Measurements from ENCODE around the gene PMEPA1. TPM values are rescaled to one million over a fixed set of nuclear protein-coding genes. Genes with fewer than 3 reads are reported as not detected.

Gene PMEPA1
- total RNA-seq, 1 donor from 2014 or later = 0.57 TPM

GRCh38 chr20:57611586-57612311 is 98.1 kb downstream of the PMEPA1 start:
- no peak for DNase-seq (ENCODE audit: low spot score)
- Mint-ChIP-seq H3K27ac (no peak overlapping the region), H3K4me3 (no peak overlapping the region), H3K9me3 (no peaks in the 10 kb centered on the region), H3K27me3 (ENCODE audit: insufficient read depth) (peaks cover 22% of the 10 kb centered on the region), H3K36me3 (ENCODE audit: low read depth) (peaks cover 15% of the 10 kb centered on the region), H3K4me1 (ENCODE audit: low read depth) (no peaks in the 10 kb centered on the region)
- intact Hi-C loops (cut with micrococcal nuclease) = no loop called here

- DNase-seq (ENCODE audit: low spot score) = no peak
- H3K36me3 Mint-ChIP-seq (ENCODE audit: low read depth) = peaks cover 15% of the 10 kb centered on the region
- no peaks in the 10 kb centered on the region for H3K4me1 Mint-ChIP-seq (ENCODE audit: low read depth)
- H3K27ac Mint-ChIP-seq = no peak overlapping the region
- no peaks in the 10 kb centered on the region for H3K9me3 Mint-ChIP-seq
- H3K4me3 Mint-ChIP-seq = no peak overlapping the region
- peaks cover 20% of the 10 kb centered on the region for H3K27me3 Mint-ChIP-seq (ENCODE audit: insufficient read depth)
- intact Hi-C loops (cut with micrococcal nuclease) = no loop called here
Observed at GRCh38 chr20:57610261-57610952, 99.4 kb downstream of the PMEPA1 start.

GRCh38 chr20:57609842-57610167 is 100.0 kb downstream of the PMEPA1 start:
- Mint-ChIP-seq H3K27ac (no peak overlapping the region), H3K4me3 (no peak overlapping the region), H3K36me3 (ENCODE audit: low read depth) (peaks cover 14% of the 10 kb centered on the region), H3K9me3 (no peaks in the 10 kb centered on the region), H3K27me3 (ENCODE audit: insufficient read depth) (peaks cover 20% of the 10 kb centered on the region), H3K4me1 (ENCODE audit: low read depth) (no peaks in the 10 kb centered on the region)
- intact Hi-C loops (cut with micrococcal nuclease) = no loop called here
- DNase-seq (ENCODE audit: low spot score) = no peak

- intact Hi-C loops (cut with micrococcal nuclease) = no loop called here
- Mint-ChIP-seq H3K27me3 (ENCODE audit: insufficient read depth) (peaks cover 21% of the 10 kb centered on the region), H3K9me3 (no peaks in the 10 kb centered on the region), H3K27ac (no peak overlapping the region), H3K4me3 (no peak overlapping the region), H3K4me1 (ENCODE audit: low read depth) (no peaks in the 10 kb centered on the region), H3K36me3 (ENCODE audit: low read depth) (peaks cover 9% of the 10 kb centered on the region)
- DNase-seq (ENCODE audit: low spot score) = no peak
Observed at GRCh38 chr20:57609086-57609841, 100.6 kb downstream of the PMEPA1 start.

DNA sequence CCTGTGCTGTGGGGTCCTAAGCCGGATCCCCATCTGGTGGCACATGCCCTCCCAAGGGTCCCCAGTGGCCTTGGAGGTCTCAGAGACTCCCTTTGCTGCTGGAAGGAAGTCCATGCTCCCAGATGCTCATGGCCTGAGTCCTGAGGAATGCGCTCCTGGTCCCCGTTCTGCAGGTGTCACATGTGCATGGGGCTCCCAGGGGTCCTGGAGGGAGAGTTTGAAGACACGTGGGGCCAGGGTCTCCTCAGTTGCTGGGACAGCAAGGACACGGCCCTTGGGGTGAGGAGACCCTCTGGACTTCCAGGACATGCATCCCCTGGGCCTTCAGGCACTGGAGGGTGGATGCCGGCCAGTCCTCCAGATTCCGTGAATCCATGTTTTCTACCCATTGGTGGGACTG is 101.3 kb downstream of the PMEPA1 start:
- DNase-seq (ENCODE audit: low spot score) = no peak
- intact Hi-C loops (cut with micrococcal nuclease) = no loop called here
- Mint-ChIP-seq H3K4me3 (no peak overlapping the region), H3K36me3 (ENCODE audit: low read depth) (peaks cover 9% of the 10 kb centered on the region), H3K27ac (no peak overlapping the region), H3K9me3 (no peaks in the 10 kb centered on the region), H3K4me1 (ENCODE audit: low read depth) (no peaks in the 10 kb centered on the region), H3K27me3 (ENCODE audit: insufficient read depth) (peaks cover 20% of the 10 kb centered on the region)

DNA sequence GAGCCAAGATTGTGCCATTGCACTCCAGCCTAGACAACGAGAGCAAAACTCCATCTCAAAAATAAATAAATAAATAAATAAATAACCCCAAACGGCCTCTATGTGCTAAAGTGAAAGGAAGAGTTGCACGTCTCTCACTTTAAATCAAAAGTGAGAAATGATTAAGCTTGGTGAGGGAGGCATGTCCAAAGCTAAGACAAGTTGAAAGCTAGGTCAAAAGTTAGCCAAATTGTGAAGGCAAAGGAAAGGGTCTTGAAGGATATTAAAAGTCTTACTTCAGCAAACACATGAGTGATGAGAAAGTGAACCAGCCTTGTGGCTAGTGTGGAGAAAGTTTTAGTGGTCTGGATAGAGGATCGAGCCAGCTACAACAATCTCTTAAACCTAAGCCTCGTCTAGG is 103.9 kb downstream of the PMEPA1 start:
- intact Hi-C loops (cut with micrococcal nuclease) = no loop called here
- Mint-ChIP-seq H3K36me3 (ENCODE audit: low read depth) (peaks cover 9% of the 10 kb centered on the region), H3K4me3 (no peak overlapping the region)

GRCh38 chr20:57605045-57605444 is 104.8 kb downstream of the PMEPA1 start:
- H3K4me1 Mint-ChIP-seq (ENCODE audit: low read depth) = peaks cover 9% of the 10 kb centered on the region
- H3K9me3 Mint-ChIP-seq = no peaks in the 10 kb centered on the region
- H3K27ac Mint-ChIP-seq = no peak overlapping the region

More for the DNA sequence above, 103.9 kb downstream of the PMEPA1 start:
- no peak for DNase-seq (ENCODE audit: low spot score)
- H3K27me3 Mint-ChIP-seq (ENCODE audit: insufficient read depth) = peaks cover 25% of the 10 kb centered on the region
- no peaks in the 10 kb centered on the region for H3K9me3 Mint-ChIP-seq
- H3K4me1 Mint-ChIP-seq (ENCODE audit: low read depth) = peaks cover 4% of the 10 kb centered on the region
- H3K27ac Mint-ChIP-seq = no peak overlapping the region

GRCh38 chr20:57603120-57603519 is 106.7 kb downstream of the PMEPA1 start:
- DNase-seq (ENCODE audit: low spot score) = no peak
- H3K9me3 Mint-ChIP-seq = no peaks in the 10 kb centered on the region
- H3K27ac Mint-ChIP-seq = no peak overlapping the region
- H3K36me3 Mint-ChIP-seq (ENCODE audit: low read depth) = peaks cover 2% of the 10 kb centered on the region
- no peak overlapping the region for H3K4me3 Mint-ChIP-seq
- intact Hi-C loops (cut with micrococcal nuclease) = no loop called here
- H3K27me3 Mint-ChIP-seq (ENCODE audit: insufficient read depth) = peaks cover 33% of the 10 kb centered on the region
- H3K4me1 Mint-ChIP-seq (ENCODE audit: low read depth) = peaks cover 9% of the 10 kb centered on the region

More at GRCh38 chr20:57605045-57605444, 104.8 kb downstream of the PMEPA1 start:
- Mint-ChIP-seq H3K4me3 (no peak overlapping the region), H3K36me3 (ENCODE audit: low read depth) (peaks cover 9% of the 10 kb centered on the region), H3K27me3 (ENCODE audit: insufficient read depth) (peaks cover 25% of the 10 kb centered on the region)
- intact Hi-C loops (cut with micrococcal nuclease) = no loop called here
- no peak for DNase-seq (ENCODE audit: low spot score)

DNA sequence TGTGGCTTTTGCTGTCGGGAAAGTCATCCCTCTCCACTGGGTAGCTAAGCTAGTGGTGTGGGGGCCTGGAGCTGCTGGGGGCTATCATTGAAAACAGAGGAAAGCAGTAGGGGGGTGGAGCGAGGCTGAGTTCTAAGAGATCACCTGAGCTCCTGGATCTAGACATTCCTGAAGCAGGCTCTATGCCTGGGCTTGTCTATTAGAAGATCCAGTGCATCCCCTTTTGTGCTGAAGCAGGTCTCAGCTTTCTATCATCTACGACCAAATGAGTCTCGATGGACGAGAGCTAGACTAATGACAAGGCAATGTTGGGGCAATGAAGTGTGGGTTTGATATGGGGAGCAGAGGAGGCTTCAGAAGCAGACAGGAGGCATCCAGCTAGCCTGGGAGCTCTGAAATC is 108.1 kb downstream of the PMEPA1 start:
- Mint-ChIP-seq H3K36me3 (ENCODE audit: low read depth) (no peaks in the 10 kb centered on the region), H3K4me1 (ENCODE audit: low read depth) (peaks cover 9% of the 10 kb centered on the region), H3K4me3 (no peak overlapping the region), H3K27ac (no peak overlapping the region), H3K27me3 (ENCODE audit: insufficient read depth) (peaks cover 35% of the 10 kb centered on the region), H3K9me3 (no peaks in the 10 kb centered on the region)
- intact Hi-C loops (cut with micrococcal nuclease) = no loop called here
- no peak for DNase-seq (ENCODE audit: low spot score)

DNA sequence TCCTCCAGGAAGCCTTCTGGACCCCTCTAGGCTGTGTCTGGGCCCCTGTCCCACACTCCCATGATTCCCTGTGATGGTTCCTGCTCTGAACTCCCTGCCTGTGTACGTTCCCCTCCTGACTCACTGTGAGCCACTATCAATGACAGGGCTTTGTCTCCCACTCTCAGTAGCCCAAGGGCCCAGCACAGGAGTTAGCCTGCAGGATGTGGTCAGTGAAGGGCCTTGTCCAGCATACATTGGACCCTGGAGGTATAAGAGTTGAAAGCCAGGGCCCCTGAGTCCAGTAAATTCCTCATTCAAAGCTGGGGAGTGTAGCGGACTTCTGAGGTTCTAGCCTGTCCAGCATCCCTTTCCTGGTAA is 108.6 kb downstream of the PMEPA1 start:
- DNase-seq (ENCODE audit: low spot score) = no peak
- no peak overlapping the region for H3K4me3 Mint-ChIP-seq
- peaks cover 34% of the 10 kb centered on the region for H3K27me3 Mint-ChIP-seq (ENCODE audit: insufficient read depth)
- intact Hi-C loops (cut with micrococcal nuclease) = no loop called here
- peaks cover 9% of the 10 kb centered on the region for H3K4me1 Mint-ChIP-seq (ENCODE audit: low read depth)
- no peaks in the 10 kb centered on the region for H3K36me3 Mint-ChIP-seq (ENCODE audit: low read depth)
- no peak overlapping the region for H3K27ac Mint-ChIP-seq
- no peaks in the 10 kb centered on the region for H3K9me3 Mint-ChIP-seq

GRCh38 chr20:57600320-57601210 is 109.2 kb downstream of the PMEPA1 start:
- peaks cover 9% of the 10 kb centered on the region for H3K4me1 Mint-ChIP-seq (ENCODE audit: low read depth)
- DNase-seq (ENCODE audit: low spot score) = no peak
- H3K36me3 Mint-ChIP-seq (ENCODE audit: low read depth) = no peaks in the 10 kb centered on the region
- no peak overlapping the region for H3K27ac Mint-ChIP-seq
- no peak overlapping the region for H3K4me3 Mint-ChIP-seq
- intact Hi-C loops (cut with micrococcal nuclease) = no loop called here
- H3K9me3 Mint-ChIP-seq = no peaks in the 10 kb centered on the region
- peaks cover 34% of the 10 kb centered on the region for H3K27me3 Mint-ChIP-seq (ENCODE audit: insufficient read depth)

GRCh38 chr20:57598491-57598890 is 111.3 kb downstream of the PMEPA1 start:
- Mint-ChIP-seq H3K4me1 (ENCODE audit: low read depth) (peaks cover 9% of the 10 kb centered on the region), H3K4me3 (no peak overlapping the region), H3K27me3 (ENCODE audit: insufficient read depth) (peaks cover 34% of the 10 kb centered on the region), H3K27ac (no peak overlapping the region), H3K9me3 (no peaks in the 10 kb centered on the region), H3K36me3 (ENCODE audit: low read depth) (no peaks in the 10 kb centered on the region)
- intact Hi-C loops (cut with micrococcal nuclease) = no loop called here
- DNase-seq (ENCODE audit: low spot score) = no peak
